Measurements from ENCODE around the gene CRB3.

Gene CRB3

GRCh38 chr19:6489278-6490061 is 25.4 kb downstream of the CRB3 start:
- Histone ChIP-seq H3K4ac (ENCODE audit: low read depth, low read length) (no peak overlapping the region), H4K5ac (ENCODE audit: low read length) (no peak overlapping the region), H3K27ac (ENCODE audit: low read depth, low read length) (no peak overlapping the region), H2BK5ac (ENCODE audit: low read length) (no peak overlapping the region), H3K4me1 (ENCODE audit: control insufficient read depth, low read depth, low read length) (no peaks in the 10 kb centered on the region), H4K8ac (ENCODE audit: low read depth, low read length) (no peak overlapping the region), H3K4me2 (ENCODE audit: low read length) (no peak overlapping the region), H3K79me1 (ENCODE audit: low read length) (no peaks in the 10 kb centered on the region), H3K9ac (ENCODE audit: low read length) (no peak overlapping the region), H2BK15ac (replicated peaks; ENCODE audit: low read depth) (no peak overlapping the region), H2AK5ac (ENCODE audit: low read length) (no peak overlapping the region), H3K79me2 (ENCODE audit: control insufficient read depth, insufficient read depth, low read length) (no peaks in the 10 kb centered on the region), H3K23ac (ENCODE audit: low read length) (no peak overlapping the region), H3K36me3 (ENCODE audit: control insufficient read depth, insufficient read depth, low read length) (no peaks in the 10 kb centered on the region), H3K56ac (ENCODE audit: low read length) (no peak overlapping the region), H3K4me3 (ENCODE audit: low read length) (no peak overlapping the region), H3K27me3 (ENCODE audit: insufficient read depth, low read length, poor library complexity) (no peaks in the 10 kb centered on the region), H2BK120ac (ENCODE audit: low read depth, low read length) (no peak overlapping the region), H3K18ac (ENCODE audit: low read length) (no peak overlapping the region)
- no CpG with 5 or more reads among the region's 15 CpGs for WGBS (ENCODE audit: extremely low coverage, insufficient coverage, low lambda C conversion rate)
- no peak for DNase-seq

GRCh38 chr19:6490134-6490533 is 26.1 kb downstream of the CRB3 start:
- Histone ChIP-seq H3K27me3 (ENCODE audit: insufficient read depth, low read length, poor library complexity) (no peaks in the 10 kb centered on the region), H3K18ac (ENCODE audit: low read length) (no peak overlapping the region), H3K23ac (ENCODE audit: low read length) (no peak overlapping the region), H3K36me3 (ENCODE audit: control insufficient read depth, insufficient read depth, low read length) (no peaks in the 10 kb centered on the region), H3K4me2 (ENCODE audit: low read length) (no peak overlapping the region), H3K56ac (ENCODE audit: low read length) (no peak overlapping the region), H2BK5ac (ENCODE audit: low read length) (no peak overlapping the region), H4K8ac (ENCODE audit: low read depth, low read length) (no peak overlapping the region), H3K4me1 (ENCODE audit: control insufficient read depth, low read depth, low read length) (no peaks in the 10 kb centered on the region), H2BK120ac (ENCODE audit: low read depth, low read length) (no peak overlapping the region), H3K27ac (ENCODE audit: low read depth, low read length) (no peak overlapping the region), H2BK15ac (replicated peaks; ENCODE audit: low read depth) (no peak overlapping the region), H3K4ac (ENCODE audit: low read depth, low read length) (no peak overlapping the region), H2AK5ac (ENCODE audit: low read length) (no peak overlapping the region), H3K79me2 (ENCODE audit: control insufficient read depth, insufficient read depth, low read length) (no peaks in the 10 kb centered on the region), H3K79me1 (ENCODE audit: low read length) (no peaks in the 10 kb centered on the region), H4K5ac (ENCODE audit: low read length) (no peak overlapping the region), H3K9ac (ENCODE audit: low read length) (no peak overlapping the region), H3K4me3 (ENCODE audit: low read length) (no peak overlapping the region)
- WGBS (ENCODE audit: extremely low coverage, insufficient coverage, low lambda C conversion rate) = no CpG with 5 or more reads among the region's 2 CpGs
- no peak for DNase-seq

GRCh38 chr19:6491802-6492592 is 27.9 kb downstream of the CRB3 start:
- no CpG with 5 or more reads among the region's 4 CpGs for WGBS (ENCODE audit: extremely low coverage, insufficient coverage, low lambda C conversion rate)

GRCh38 chr19:6494438-6495036 is 30.5 kb downstream of the CRB3 start:
- H3K4me2 ChIP-seq (ENCODE audit: low read length) = no peak overlapping the region
- no peak overlapping the region for H3K56ac ChIP-seq (ENCODE audit: low read length)
- H2AK5ac ChIP-seq (ENCODE audit: low read length) = no peak overlapping the region
- no peak overlapping the region for H3K27ac ChIP-seq (ENCODE audit: low read depth, low read length)
- H3K23ac ChIP-seq (ENCODE audit: low read length) = no peak overlapping the region
- no peaks in the 10 kb centered on the region for H3K36me3 ChIP-seq (ENCODE audit: control insufficient read depth, insufficient read depth, low read length)
- no peaks in the 10 kb centered on the region for H3K27me3 ChIP-seq (ENCODE audit: insufficient read depth, low read length, poor library complexity)
- no peaks in the 10 kb centered on the region for H3K79me1 ChIP-seq (ENCODE audit: low read length)
- H4K8ac ChIP-seq (ENCODE audit: low read depth, low read length) = no peak overlapping the region
- H2BK120ac ChIP-seq (ENCODE audit: low read depth, low read length) = no peak overlapping the region
- no peak overlapping the region for H3K18ac ChIP-seq (ENCODE audit: low read length)
- no peaks in the 10 kb centered on the region for H3K79me2 ChIP-seq (ENCODE audit: control insufficient read depth, insufficient read depth, low read length)
- DNase-seq = no peak
- H2BK15ac ChIP-seq (replicated peaks; ENCODE audit: low read depth) = no peak overlapping the region
- H3K4me3 ChIP-seq (ENCODE audit: low read length) = no peak overlapping the region
- no peak overlapping the region for H4K5ac ChIP-seq (ENCODE audit: low read length)
- H3K4ac ChIP-seq (ENCODE audit: low read depth, low read length) = no peak overlapping the region
- no CpG with 5 or more reads among the region's 8 CpGs for WGBS (ENCODE audit: extremely low coverage, insufficient coverage, low lambda C conversion rate)
- no peak overlapping the region for H2BK5ac ChIP-seq (ENCODE audit: low read length)
- H3K9ac ChIP-seq (ENCODE audit: low read length) = no peak overlapping the region
- no peaks in the 10 kb centered on the region for H3K4me1 ChIP-seq (ENCODE audit: control insufficient read depth, low read depth, low read length)

More at GRCh38 chr19:6491802-6492592, 27.9 kb downstream of the CRB3 start:
- H4K8ac ChIP-seq (ENCODE audit: low read depth, low read length) = no peak overlapping the region
- no peak overlapping the region for H3K27ac ChIP-seq (ENCODE audit: low read depth, low read length)
- no peaks in the 10 kb centered on the region for H3K79me2 ChIP-seq (ENCODE audit: control insufficient read depth, insufficient read depth, low read length)
- no peak overlapping the region for H3K18ac ChIP-seq (ENCODE audit: low read length)
- H3K4me1 ChIP-seq (ENCODE audit: control insufficient read depth, low read depth, low read length) = no peaks in the 10 kb centered on the region
- no peak for DNase-seq
- H4K5ac ChIP-seq (ENCODE audit: low read length) = no peak overlapping the region
- no peak overlapping the region for H3K4ac ChIP-seq (ENCODE audit: low read depth, low read length)
- no peak overlapping the region for H3K23ac ChIP-seq (ENCODE audit: low read length)
- no peak overlapping the region for H2BK5ac ChIP-seq (ENCODE audit: low read length)
- no peak overlapping the region for H3K4me2 ChIP-seq (ENCODE audit: low read length)
- no peak overlapping the region for H2AK5ac ChIP-seq (ENCODE audit: low read length)
- H3K9ac ChIP-seq (ENCODE audit: low read length) = no peak overlapping the region
- no peaks in the 10 kb centered on the region for H3K36me3 ChIP-seq (ENCODE audit: control insufficient read depth, insufficient read depth, low read length)
- H3K27me3 ChIP-seq (ENCODE audit: insufficient read depth, low read length, poor library complexity) = no peaks in the 10 kb centered on the region
- H3K56ac ChIP-seq (ENCODE audit: low read length) = no peak overlapping the region
- H2BK120ac ChIP-seq (ENCODE audit: low read depth, low read length) = no peak overlapping the region
- H2BK15ac ChIP-seq (replicated peaks; ENCODE audit: low read depth) = no peak overlapping the region
- no peaks in the 10 kb centered on the region for H3K79me1 ChIP-seq (ENCODE audit: low read length)
- no peak overlapping the region for H3K4me3 ChIP-seq (ENCODE audit: low read length)

- Histone ChIP-seq H3K4me1 (ENCODE audit: control insufficient read depth, low read depth, low read length) (no peaks in the 10 kb centered on the region), H3K4me3 (ENCODE audit: low read length) (no peak overlapping the region), H3K27ac (ENCODE audit: low read depth, low read length) (no peak overlapping the region), H3K18ac (ENCODE audit: low read length) (no peak overlapping the region), H3K9ac (ENCODE audit: low read length) (no peak overlapping the region), H4K5ac (ENCODE audit: low read length) (no peak overlapping the region), H2AK5ac (ENCODE audit: low read length) (no peak overlapping the region), H3K4me2 (ENCODE audit: low read length) (no peak overlapping the region), H3K23ac (ENCODE audit: low read length) (no peak overlapping the region), H3K79me1 (ENCODE audit: low read length) (no peaks in the 10 kb centered on the region), H2BK15ac (replicated peaks; ENCODE audit: low read depth) (no peak overlapping the region), H3K79me2 (ENCODE audit: control insufficient read depth, insufficient read depth, low read length) (no peaks in the 10 kb centered on the region), H4K8ac (ENCODE audit: low read depth, low read length) (no peak overlapping the region), H2BK5ac (ENCODE audit: low read length) (no peak overlapping the region), H2BK120ac (ENCODE audit: low read depth, low read length) (no peak overlapping the region), H3K27me3 (ENCODE audit: insufficient read depth, low read length, poor library complexity) (no peaks in the 10 kb centered on the region), H3K56ac (ENCODE audit: low read length) (no peak overlapping the region), H3K4ac (ENCODE audit: low read depth, low read length) (no peak overlapping the region), H3K36me3 (ENCODE audit: control insufficient read depth, insufficient read depth, low read length) (no peaks in the 10 kb centered on the region)
- DNase-seq = no peak
- WGBS (ENCODE audit: extremely low coverage, insufficient coverage, low lambda C conversion rate) = no CpG with 5 or more reads among the region's 19 CpGs
Observed at GRCh38 chr19:6495947-6496346, 31.9 kb downstream of the CRB3 start.

All from mesendoderm (in vitro differentiated cells).